Measurements from ENCODE around the gene YBX2.

DNA sequence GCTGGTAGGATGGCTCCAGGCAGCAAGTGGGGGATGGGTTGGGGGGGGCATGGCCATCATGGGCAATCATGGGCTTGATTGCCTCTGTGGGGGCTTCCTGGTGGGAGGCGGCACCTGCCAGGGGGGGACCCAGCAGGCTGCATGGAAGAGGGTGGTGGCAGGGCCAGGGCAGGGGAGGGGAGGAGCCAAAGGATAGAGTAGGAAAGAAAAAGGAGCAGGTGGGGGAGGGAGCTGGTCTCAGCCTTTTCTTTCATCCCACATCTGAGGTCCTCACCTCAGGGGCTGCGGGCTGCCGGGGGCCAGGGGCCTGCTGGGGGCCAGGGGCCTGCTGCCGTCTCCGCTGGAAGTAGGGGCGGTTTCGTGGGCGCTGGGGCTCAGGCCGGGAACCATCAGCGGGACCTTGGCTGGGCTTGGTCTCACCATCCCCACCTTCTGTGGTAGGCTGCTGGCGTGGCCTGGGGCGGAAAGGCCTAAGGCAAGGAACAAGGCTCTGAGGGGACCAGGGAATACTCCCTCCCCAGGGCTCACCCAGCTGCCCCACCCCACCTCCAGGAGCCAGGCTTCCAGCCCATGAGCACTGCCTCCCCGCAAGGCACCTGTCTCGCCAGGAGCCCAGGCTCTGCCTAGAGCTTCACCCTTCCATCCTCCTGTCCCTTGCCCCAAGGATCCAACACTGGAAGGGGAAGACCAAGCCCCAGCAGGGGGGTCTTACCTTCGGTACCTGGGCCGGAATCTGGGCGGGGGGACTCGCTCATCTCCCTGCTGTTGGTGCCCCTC lies 5.0 kb downstream of the YBX2 start:
- TF ChIP-seq CTCF (conservative IDR thresholded peaks at IDR 0.05 in 1 of 2, IDR thresholded peaks at IDR 0.05 in 1 of 2; ENCODE audit: low read depth in 1 of 2, low read length in 2 of 2) (no peak), EZH2 (IDR thresholded peaks at IDR 0.05; ENCODE audit: low read length, missing control alignments) (no peak)

Data from fibroblast of lung (primary cell).